HEK293T (cell line): ENCODE data around the gene CDK3.
"Not testable (repeated sequence)": the region's sequence is repeated elsewhere in the genome, so short reads cannot be mapped to it uniquely, and the experiment has no call there.

ENCODE experiments used
- CTCF ChIA-PET: fragments of 350-600 bp; formaldehyde crosslinking; extraction: SDS; loops from one replicate; lab custom pipeline; 2021; ENCODE audit warnings: antibody characterized with exemption, inconsistent platforms; lab: Yijun Ruan, JAX
- POLR2A ChIA-PET: fragments of 350-600 bp; formaldehyde crosslinking; extraction: SDS; loops from one replicate; lab custom pipeline; 2020; ENCODE audit warnings: antibody characterized with exemption, inconsistent platforms; lab: Yijun Ruan, JAX
- DNase-seq: peaks from one replicate; pipeline ENCODE4 v3.0.0; 2012; ENCODE audit warnings: mixed read lengths; ENCODE audit errors: extremely low spot score
- ARNT ChIP-seq: fragments of 450-650 bp; IDR thresholded peaks from 2 replicates; pipeline ENCODE4 v1.6.1; 2017; ENCODE audit warnings: mild to moderate bottlenecking
- BHLHE40 ChIP-seq: fragments of 450-650 bp; IDR thresholded peaks from 2 replicates; pipeline ENCODE4 v1.6.1; 2016; ENCODE audit warnings: mild to moderate bottlenecking, moderate library complexity, borderline replicate concordance
- CTBP1 ChIP-seq: fragments of 450-650 bp; IDR thresholded peaks from 2 replicates; pipeline ENCODE4 v1.6.1; 2016; ENCODE audit warnings: borderline replicate concordance
- ELF4 ChIP-seq: fragments of 450-650 bp; IDR thresholded peaks from 2 replicates; pipeline ENCODE4 v1.6.1; 2017; ENCODE audit warnings: antibody characterized with exemption
- FOXA1 ChIP-seq: fragments of 450-650 bp; IDR thresholded peaks from 2 replicates; pipeline ENCODE4 v1.6.1; 2016; ENCODE audit warnings: mild to moderate bottlenecking
- FOXK2 ChIP-seq: fragments of 450-650 bp; IDR thresholded peaks from 2 replicates; pipeline ENCODE4 v1.6.1; 2016; ENCODE audit warnings: mild to moderate bottlenecking
- FOXM1 ChIP-seq: fragments of 450-650 bp; IDR thresholded peaks from 2 replicates; pipeline ENCODE4 v1.6.1; 2017; ENCODE audit warnings: mild to moderate bottlenecking, borderline replicate concordance
- HDGF ChIP-seq: fragments of 450-650 bp; IDR thresholded peaks from 2 replicates; pipeline ENCODE4 v1.6.1; 2017; ENCODE audit warnings: antibody characterized with exemption, borderline replicate concordance
- L3MBTL2 ChIP-seq: fragments of 450-650 bp; conservative IDR thresholded peaks from 2 replicates; pipeline ENCODE4 v1.6.1; 2016; ENCODE audit warnings: mild to moderate bottlenecking
- LEF1 ChIP-seq: fragments of 450-650 bp; IDR thresholded peaks from 2 replicates; pipeline ENCODE4 v1.6.1; 2017; ENCODE audit warnings: mild to moderate bottlenecking, borderline replicate concordance
- NFRKB ChIP-seq: fragments of 450-650 bp; IDR thresholded peaks from 2 replicates; pipeline ENCODE4 v1.6.1; 2016; ENCODE audit warnings: mild to moderate bottlenecking, moderate library complexity
- SP1 ChIP-seq: fragments of 450-650 bp; IDR thresholded peaks from 2 replicates; pipeline ENCODE4 v1.6.1; 2017
- SUZ12 ChIP-seq: fragments of 450-650 bp; IDR thresholded peaks from 2 replicates; pipeline ENCODE4 v1.6.1; 2016; ENCODE audit warnings: mild to moderate bottlenecking
- TARDBP ChIP-seq: fragments of 450-650 bp; IDR thresholded peaks from 2 replicates; pipeline ENCODE4 v1.6.1; 2016
- ZNF384 ChIP-seq: fragments of 450-650 bp; IDR thresholded peaks from 2 replicates; pipeline ENCODE4 v1.6.1; 2016
- TF ChIP-seq, protein P1 (sequence below): fragments of 450-650 bp; IDR thresholded peaks from 2 replicates; pipeline ENCODE4 v1.6.1; 2016

Gene CDK3

DNA sequence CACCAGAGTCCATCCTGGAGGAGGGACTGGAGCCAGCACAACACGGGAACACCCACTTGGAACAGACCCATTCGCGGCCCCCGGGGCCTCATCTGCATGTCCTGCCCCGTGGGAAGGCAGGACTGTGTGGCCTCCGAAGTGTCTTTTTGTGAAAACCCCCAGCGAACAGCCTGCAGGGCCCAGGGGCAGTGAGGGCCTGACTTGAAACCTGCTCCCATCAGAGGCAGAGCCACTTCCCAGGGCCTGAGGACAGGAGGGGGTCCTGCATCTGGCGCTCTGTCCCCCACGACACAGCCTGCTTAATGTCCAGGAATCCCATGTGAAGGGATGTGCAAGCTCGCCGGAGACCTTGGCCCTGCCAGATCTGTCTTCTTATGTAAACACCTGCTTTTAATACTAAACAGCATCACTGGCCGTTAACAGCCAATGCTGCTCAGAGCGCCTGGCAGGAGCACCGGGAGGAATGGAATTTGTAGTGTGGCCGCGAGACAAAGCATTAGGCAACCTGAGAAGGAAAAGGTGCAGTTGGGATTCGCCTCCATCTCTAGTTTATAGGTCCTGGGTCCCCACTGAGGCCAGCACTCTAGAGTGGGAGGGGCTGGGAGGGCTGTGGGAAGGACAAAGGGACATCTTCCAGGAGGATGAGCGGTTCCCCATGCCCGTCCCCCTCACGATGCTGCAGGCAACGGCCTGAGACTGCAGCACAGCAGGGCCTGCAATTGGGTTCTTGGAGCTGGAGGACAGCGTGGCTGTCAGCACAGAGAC, 36.0 kb downstream of the CDK3 start:
- no peak for DNase-seq
- TF ChIP-seq CTBP1 (no peak), ARNT (no peak)
- ChIA-PET POLR2A (no interaction called here), CTCF (interaction anchor here (1.5 kb wide), 1 partner anchor 23 kb away, joined by 6 read pairs; no protein-coding TSS in a partner anchor)

DNA sequence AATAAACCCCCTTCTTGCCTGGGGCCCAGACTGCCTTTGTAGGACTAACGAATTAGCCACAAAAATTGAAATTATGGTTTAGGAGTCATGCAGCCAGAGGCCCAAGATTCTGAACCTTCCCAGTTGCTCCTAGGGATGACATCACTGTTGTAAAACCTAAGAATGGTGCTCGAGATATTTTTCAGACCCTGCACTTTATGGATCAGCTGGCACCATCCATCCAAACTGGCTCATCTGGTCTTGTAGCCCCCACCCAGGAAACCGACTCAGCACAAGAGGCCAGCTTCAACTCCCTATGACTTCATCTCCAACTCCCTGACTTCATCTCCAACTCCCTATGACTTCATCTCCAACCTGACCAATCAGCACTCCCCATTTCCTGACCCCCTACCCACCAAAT, 37.4 kb downstream of the CDK3 start:
- no peak for DNase-seq
- CTCF ChIA-PET = no interaction called here

DNA sequence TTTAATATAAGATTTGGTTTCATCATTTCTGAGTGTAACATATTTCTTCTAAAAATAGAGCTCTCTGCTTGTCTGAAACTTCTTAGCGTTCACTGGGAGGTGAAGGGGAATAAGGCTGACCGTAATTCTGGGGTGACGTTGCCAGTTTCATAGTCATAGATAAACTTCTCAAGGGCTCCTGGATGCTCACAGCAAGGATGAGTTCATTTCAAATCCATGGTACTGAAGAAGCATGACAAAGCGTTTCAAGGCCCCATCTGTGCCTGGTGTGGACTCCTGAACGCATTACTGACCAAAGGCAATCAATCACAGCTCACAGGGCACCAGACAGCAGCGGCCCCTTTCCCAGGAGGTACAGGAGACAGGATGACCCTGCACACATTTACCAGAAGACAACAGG, 38.5 kb downstream of the CDK3 start:
- TF ChIP-seq, protein P1, sequence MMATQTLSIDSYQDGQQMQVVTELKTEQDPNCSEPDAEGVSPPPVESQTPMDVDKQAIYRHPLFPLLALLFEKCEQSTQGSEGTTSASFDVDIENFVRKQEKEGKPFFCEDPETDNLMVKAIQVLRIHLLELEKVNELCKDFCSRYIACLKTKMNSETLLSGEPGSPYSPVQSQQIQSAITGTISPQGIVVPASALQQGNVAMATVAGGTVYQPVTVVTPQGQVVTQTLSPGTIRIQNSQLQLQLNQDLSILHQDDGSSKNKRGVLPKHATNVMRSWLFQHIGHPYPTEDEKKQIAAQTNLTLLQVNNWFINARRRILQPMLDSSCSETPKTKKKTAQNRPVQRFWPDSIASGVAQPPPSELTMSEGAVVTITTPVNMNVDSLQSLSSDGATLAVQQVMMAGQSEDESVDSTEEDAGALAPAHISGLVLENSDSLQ = no peak
- no peak for TF ChIP-seq ZNF384
- TF ChIP-seq SUZ12 = no peak
- TF ChIP-seq L3MBTL2 = no peak
- no peak for TF ChIP-seq LEF1
- no peak for TF ChIP-seq HDGF
- no peak for TF ChIP-seq ELF4
- no peak for TF ChIP-seq FOXA1
- TF ChIP-seq ARNT = no peak
- no peak for TF ChIP-seq NFRKB
- TF ChIP-seq BHLHE40 = no peak
- no peak for TF ChIP-seq FOXK2
- TF ChIP-seq TARDBP = no peak
- CTCF ChIA-PET = no interaction called here
- no peak for DNase-seq
- POLR2A ChIA-PET = no interaction called here

More for the DNA sequence above, 37.4 kb downstream of the CDK3 start:
- TF ChIP-seq LEF1 = no peak
- TF ChIP-seq, protein P1 = no peak
- TF ChIP-seq ARNT = no peak
- no peak for TF ChIP-seq L3MBTL2
- no peak for TF ChIP-seq FOXK2
- TF ChIP-seq CTBP1 = no peak
- no peak for TF ChIP-seq HDGF
- no peak for TF ChIP-seq BHLHE40
- no peak for TF ChIP-seq ZNF384
- no peak for TF ChIP-seq FOXM1
- POLR2A ChIA-PET = no interaction called here

GRCh38 chr17:76040376-76040775, 39.7 kb downstream of the CDK3 start:
- CTCF ChIA-PET = no interaction called here

GRCh38 chr17:76042868-76043267, 42.2 kb downstream of the CDK3 start:
- CTCF ChIA-PET = interaction anchor here (0.6 to 1.2 kb wide), 2 partner anchors 195 to 235 kb away, joined by 3 read pairs; no protein-coding TSS in a partner anchor
- DNase-seq, POLR2A ChIA-PET: not testable (repeated sequence)

More at GRCh38 chr17:76040376-76040775, 39.7 kb downstream of the CDK3 start:
- no peak for DNase-seq
- TF ChIP-seq SP1 (no peak), FOXA1 (no peak), ZNF384 (no peak), HDGF (no peak), TARDBP (no peak), FOXK2 (no peak), L3MBTL2 (no peak)
- POLR2A ChIA-PET = no interaction called here

DNA sequence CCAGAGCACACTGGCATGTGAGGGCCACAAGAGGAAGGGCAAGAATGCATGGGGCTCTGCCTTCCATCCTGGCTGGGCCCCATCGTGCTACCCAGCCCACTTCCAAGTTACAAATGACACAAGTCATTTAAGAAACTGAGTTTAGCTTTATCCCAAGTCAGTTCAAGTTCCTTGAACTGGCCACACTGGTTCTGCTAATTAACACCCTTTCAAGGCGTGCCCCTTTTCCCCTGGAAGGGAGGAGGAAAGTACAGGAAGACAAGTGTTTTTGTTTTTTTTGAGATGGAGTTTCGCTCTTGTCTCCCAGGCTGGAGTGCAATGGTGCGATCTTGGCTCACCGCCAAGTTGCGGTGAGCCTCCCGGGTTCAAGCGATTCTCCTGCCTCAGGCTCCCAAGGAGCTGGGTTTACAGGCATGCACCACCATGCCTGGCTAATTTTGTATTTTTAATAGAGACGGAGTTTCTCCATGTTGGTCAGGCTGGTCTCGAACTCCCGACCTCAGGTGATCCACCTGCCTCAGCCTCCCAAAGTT, 43.9 kb downstream of the CDK3 start:
- DNase-seq, POLR2A ChIA-PET, CTCF ChIA-PET: not testable (repeated sequence)

- no peak for TF ChIP-seq FOXA1
- no peak for TF ChIP-seq CTBP1
- TF ChIP-seq SP1 = no peak
- TF ChIP-seq, protein P1 = no peak
- TF ChIP-seq ELF4 = no peak
- CTCF ChIA-PET = no interaction called here
- POLR2A ChIA-PET = interaction anchor here (0.6 kb wide), 1 partner anchor 12 kb away, joined by 3 read pairs; no protein-coding TSS in a partner anchor
- DNase-seq = no peak
Observed at GRCh38 chr17:76046064-76046463, 45.4 kb downstream of the CDK3 start.
